IMR-90 (cell line): ENCODE results near the gene SNX27.

Experiments used
- CTCF ChIP-seq: conservative IDR thresholded peaks from 2 replicates; pipeline ENCODE4 v1.5.1; 2012; ENCODE audit warnings: mild to moderate bottlenecking, low read depth, low read length, improper control_type of control experiment
- ELK1 ChIP-seq: fragments of 150-350 bp; IDR thresholded peaks from 2 replicates; pipeline ENCODE4 v1.6.1; 2016; ENCODE audit warnings: low read depth, mild to moderate bottlenecking, low read length, moderate library complexity, borderline replicate concordance
- MAFK ChIP-seq: IDR thresholded peaks from 2 replicates; pipeline ENCODE4 v1.6.1; 2012; ENCODE audit warnings: low read depth, low read length, improper control_type of control experiment
- MAZ ChIP-seq: IDR thresholded peaks from 2 replicates; pipeline ENCODE4 v1.6.1; 2012; ENCODE audit warnings: low read depth, mild to moderate bottlenecking, low read length, improper control_type of control experiment, moderate library complexity, borderline replicate concordance
- POLR2A ChIP-seq: IDR thresholded peaks from 2 replicates; pipeline ENCODE4 v1.6.1; 2012; ENCODE audit warnings: mild to moderate bottlenecking, low read depth, low read length
- RAD21 ChIP-seq: IDR thresholded peaks from 2 replicates; pipeline ENCODE4 v1.6.1; 2012; ENCODE audit warnings: low read length, improper control_type of control experiment
- SMC3 ChIP-seq: fragments of 150-350 bp; IDR thresholded peaks from 2 replicates; pipeline ENCODE4 v1.6.1; 2016; ENCODE audit warnings: low read depth, mild to moderate bottlenecking, antibody characterized with exemption, low read length, moderate library complexity

- TF ChIP-seq POLR2A (no peak), CTCF (no peak), ELK1 (no peak), MAZ (peak; percentile 61), SMC3 (no peak), RAD21 (no peak), MAFK (no peak)
Observed at GRCh38 chr1:151596166-151596953, 15.5 kb upstream of the SNX27 start.
